HG03280 (cell line): Measurements from ENCODE around the gene POU2F3.

Source experiments
- ATAC-seq: cut with Tn5 transposase; IDR thresholded peaks from one replicate; pipeline ENCODE4 v1.9.1; 2021; ENCODE audit warnings: mild to moderate bottlenecking, moderate library complexity; ENCODE audit not compliant: unreplicated experiment

POU2F3 gene

DNA sequence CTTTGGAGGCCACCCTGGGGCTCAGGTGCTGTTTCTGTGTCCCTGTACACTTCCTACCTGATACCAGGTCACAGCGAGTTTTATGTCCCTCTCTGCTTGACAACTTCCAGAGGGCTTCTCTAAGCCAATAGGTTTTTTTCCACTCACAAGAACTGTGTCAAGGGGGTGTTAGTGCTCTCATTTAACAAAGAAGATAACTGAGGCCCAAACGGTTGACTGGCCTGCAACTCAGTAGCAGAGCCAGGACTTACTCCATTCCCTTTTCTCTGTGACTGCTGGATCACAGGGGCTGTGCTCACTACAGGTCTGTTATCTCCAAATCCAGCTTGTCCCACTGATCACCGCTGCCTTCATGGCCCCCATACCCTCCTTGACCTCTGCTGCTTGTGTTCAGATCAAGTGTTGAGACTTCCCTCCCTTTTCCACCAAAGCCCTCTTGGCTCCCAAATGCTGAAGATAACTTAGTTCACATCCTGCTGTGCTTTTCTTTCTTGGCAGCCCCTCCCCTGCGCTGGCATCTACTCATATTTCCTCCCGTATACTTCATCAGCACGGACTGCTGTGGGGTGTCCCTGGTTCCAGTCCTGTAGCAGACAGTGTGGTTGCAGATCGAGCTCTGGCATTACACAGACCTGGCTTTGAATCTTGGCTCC, 41.3 kb downstream of the POU2F3 start:
- no peak for ATAC-seq

DNA sequence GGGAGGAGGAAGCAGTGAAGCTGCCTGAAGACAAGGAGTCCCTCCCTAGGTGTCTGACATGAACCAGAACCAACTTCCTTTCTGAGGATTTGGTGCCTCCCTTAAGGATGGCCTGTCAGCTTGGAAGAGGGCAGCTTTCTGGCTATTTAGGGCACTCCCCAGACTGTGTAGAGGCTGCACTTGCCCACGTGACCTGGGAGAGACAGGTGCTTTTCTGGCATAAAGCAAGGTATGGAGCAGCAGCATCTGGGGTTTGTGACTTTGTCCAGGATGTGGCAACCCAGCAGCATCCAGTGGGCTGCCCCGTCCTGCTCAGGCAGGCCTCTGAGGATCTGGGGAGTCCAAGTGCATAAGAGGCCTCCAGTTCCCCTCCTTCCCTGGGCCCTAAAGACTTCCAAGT, 43.2 kb downstream of the POU2F3 start:
- no peak for ATAC-seq

DNA sequence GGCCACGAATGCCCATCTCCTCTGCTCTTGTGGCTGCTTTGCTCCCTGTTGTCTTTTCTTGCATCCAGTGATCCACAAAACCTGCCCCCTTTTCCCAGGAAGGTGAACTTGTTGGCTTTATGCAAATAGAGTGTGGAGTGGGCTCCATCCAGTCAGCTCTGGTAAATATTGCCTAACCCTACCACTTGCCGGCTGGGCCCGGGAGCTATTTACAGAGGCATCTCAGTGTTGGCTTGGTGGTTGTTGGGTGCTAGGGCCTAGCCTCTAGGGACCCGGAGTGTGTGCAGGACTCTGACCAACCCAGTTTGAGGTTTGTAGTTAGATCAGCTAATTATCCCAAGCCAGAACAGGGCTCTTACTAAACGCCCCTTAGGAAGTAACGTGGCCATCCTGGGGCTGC, 44.3 kb downstream of the POU2F3 start:
- ATAC-seq = no peak

DNA sequence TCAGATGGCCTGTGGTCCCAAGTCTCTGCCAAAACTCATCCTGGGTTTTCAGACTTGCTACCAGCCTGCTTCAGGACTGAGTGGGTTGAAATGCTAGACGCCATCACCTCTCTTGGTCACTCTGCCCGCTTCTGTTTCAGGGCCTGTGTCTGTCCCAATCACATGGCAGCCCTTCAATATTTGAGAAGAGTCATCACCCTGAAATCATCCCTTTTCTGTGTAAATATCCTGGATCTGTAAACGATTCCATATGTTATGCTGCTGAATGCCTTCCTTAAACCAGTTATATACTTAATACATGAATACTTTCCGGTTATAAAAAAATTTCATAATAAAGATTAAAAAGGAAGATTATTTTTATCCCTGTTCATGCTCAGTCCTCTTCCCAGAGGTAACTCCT, 45.3 kb downstream of the POU2F3 start:
- no peak for ATAC-seq

DNA sequence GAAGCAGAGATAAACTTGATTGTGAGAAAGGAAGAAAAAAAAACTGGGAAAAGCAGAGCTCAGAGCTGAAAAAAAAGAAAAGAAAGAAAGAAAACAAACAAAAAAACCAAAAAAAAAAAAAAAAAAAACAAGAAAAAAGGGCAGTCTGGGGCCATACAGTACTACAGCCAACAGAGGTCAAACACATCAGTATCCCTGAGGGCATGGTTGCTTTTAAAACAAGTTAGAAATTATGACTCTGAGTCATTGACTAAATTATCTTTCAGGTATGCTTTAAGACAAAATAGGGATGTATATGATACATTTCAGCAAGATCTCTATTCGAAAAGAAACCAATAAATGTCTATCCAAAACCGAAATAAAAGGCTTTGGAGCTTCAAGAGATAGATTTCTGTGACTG, 48.1 kb downstream of the POU2F3 start:
- no peak for ATAC-seq

DNA sequence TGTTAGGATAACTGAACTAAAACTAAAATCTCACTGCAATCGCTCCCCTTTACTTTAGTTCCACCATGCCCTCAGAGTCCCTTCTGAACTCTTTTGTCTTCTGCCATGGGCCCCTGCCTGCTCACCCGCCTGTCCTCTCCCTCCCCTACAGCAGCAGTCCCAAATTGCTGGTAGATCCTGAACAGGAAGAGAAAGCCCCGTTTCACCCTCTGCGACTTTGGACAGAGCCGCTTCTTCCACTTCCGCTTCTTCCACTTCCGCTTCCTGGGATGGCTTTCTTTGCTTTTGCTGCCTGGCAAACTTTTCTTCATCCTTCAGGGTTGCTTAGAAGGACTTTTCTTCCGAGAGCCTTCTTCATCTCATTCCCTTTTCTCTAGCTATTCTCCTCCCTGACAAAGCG, 49.5 kb downstream of the POU2F3 start:
- ATAC-seq = no peak

DNA sequence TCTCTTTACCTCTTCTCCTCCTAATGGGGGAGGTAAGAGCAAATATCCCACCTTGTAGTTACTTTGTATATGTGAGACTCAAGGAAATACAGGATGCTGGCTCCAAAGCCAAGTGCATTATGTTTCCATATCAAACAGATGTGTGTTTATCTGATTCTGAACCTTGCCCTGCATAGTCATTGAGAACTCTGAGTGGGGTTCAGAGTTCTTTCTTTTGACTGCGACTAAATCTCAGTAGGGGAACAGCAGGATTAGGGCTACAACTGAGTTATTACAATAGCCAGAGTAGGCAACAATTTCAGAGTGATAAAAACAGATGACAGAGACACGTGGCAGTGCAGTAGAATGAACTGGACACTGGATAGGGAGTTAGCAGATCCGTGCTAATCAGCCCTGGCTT, 51.0 kb downstream of the POU2F3 start:
- ATAC-seq = no peak

DNA sequence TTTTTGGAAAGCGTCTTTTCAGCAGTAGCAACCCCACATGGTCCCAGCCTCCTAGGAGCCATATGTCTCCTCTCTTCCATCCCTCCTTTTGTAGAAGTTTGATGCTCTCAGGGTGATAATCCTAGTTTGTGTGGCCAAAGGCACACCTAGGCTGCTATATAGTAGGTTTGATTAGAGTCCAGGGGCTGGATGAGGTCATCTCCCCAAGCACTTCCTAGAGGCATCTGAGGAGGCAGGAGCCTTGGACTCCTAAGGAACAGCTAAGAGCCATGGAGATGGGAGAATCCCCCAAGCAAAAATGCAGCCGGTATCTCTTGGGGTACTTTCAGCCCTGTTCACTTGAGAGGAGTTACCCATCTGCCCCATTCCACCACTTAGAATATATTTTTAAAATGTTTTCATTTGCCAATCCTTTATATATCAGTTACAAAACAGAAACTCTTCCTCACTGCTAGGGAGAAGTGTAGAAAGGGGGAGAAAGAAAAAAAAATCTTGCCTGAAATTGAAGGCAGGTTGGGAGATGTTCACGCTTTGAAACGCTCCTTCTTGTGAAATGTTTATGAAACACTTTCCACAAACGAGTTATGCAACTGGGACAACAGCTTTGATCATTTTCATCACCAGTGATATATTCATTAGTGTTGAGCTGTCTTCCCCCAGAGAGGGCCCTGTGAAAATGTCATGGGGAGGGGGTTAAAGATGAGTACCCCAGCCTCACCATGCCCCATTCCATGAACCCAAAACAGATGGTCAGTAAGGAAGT, 53.3 kb downstream of the POU2F3 start:
- ATAC-seq = no peak

DNA sequence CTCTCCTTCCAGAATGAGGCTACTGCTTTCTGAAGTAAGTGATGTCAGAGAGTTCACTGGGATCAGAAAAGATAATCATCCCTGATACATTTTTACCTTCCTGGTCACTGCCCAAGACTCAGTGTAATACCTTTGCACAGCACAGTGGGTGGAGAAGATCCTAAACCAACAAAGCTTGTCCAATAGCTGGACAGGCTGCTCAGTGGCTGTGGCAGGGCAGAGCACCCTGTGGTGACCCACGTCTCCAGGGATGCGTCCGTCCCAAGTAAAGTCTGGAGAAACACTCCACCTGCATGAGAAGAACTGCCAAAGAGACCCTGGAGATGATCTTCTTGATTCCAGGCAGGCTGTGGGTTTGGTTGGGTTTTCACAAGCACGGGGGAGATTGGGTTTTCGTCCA, 54.2 kb downstream of the POU2F3 start:
- ATAC-seq = no peak

DNA sequence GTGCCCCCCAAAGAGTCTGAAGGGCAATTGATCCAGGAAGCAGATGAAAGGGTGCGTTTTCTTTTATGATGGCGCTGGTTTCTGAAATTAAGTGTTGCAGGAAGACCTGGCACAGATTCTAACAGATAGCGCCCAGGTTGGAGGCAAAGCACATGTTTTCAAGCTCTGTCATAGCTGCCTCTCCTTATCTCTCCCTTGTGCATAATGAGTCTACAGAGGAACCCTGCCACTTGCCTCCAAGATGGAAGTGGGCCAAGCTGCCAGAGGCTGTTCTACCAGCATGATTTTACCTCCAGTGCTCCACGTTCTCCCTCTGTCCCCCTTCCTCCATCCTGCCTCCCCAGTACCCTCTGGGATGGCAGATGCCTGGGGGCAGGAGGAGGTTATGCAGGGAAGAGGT, 55.2 kb downstream of the POU2F3 start:
- no peak for ATAC-seq

DNA sequence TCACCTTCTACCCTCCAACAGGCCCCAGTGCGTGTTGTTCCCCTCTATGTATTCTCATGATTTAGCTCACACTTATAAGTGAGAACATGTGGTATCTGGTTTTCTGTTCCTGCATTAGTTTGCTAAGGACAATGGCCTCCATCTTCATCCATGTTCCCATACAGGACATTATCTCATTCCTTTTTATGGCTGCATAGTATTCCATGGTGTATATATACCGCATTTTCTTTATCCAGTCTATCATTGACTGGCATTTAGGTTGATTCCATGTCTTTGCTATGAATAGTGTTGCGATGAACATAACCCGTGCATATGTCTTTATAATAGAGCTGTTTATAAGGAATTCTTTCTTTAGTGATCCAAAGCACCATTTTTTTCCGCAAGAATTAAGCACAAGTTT, 56.6 kb downstream of the POU2F3 start:
- ATAC-seq = no peak

DNA sequence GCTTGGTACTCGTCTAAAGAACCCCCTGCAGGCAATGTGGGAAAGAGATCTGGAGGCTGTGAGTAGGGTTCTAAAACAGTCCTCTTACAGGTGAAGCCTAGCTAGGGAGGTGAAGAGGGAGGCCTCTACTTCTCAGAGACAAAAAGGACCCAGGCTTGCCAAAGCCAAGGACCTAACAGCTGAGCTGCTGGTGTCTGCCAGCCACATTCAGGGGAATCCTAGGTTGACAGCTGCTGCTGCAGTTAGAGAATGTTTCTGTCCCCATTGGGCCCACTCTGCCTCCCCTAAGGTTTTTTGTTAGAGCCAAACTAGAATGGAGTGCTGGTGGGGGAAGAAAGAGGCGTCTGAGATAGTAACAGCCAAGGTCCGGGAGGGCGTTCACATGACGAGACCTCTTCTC, 58.5 kb downstream of the POU2F3 start:
- ATAC-seq = no peak

DNA sequence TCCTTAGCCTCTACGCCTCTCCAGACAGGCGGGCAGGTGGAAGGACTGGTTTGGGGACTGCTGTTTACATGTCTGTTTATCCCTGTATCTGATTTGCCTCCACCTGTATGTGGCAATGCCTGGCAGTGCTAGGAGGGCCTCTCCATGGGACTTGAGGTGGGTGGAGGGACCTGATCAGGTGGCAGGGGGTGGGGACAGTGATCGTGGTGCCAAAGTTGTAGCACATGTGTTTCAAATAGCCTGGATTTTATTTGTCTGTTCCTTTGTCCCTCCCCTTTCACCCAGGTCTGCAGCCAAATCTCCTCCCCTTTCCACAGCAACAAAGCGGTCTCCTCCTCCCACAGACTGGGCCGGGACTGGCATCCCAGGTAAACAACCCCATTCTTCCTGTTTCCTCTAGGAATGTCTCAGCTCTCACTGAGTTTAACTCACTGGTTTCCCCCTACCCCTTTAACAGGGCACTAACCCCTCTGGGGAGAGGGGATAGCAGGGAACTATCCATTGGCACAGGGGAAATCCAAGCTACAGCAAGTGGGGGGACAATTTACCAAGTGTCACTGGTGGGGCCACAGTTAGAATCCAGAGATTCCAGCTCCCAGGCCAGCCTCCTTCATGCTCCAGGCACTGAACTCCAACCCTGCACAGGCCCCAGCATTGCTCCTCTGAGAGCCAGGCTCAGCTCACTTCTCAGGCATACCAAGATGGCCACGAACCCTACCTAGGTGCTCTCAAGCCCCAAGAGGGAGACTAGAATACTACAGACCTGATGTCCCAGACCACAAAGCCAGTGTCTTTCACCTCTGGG, 62.3 kb downstream of the POU2F3 start:
- no peak for ATAC-seq

DNA sequence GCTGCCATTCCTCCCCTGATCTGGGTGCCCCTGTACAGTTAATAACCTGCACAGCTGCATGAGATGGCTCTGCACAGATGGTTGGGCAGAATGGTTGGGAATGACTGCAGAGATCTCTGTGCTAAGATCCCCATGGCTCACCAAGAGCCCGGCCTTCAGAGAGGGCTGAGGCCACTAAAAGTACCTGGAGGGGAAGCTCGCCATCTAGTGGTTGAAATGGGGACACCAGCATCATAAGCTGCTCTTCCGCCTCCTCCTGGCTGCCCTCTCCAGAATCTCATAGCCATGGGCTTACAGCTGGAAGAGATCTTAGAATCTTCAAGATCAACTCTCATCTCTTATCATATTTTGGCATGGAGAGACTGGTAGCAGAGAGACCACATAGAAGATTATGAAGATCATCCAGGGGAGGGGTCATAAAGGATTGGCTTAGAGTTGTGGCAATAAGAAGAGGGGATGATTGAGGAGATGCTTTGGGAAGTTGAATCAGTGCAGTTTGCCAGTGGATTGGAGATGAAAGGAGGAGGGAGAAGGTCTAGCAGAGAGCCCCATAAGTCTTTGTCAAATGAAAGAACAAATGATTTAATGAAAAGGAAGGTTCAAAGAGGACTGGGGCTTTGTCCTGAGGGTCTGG, 63.2 kb downstream of the POU2F3 start:
- ATAC-seq = peak; percentile 70

DNA sequence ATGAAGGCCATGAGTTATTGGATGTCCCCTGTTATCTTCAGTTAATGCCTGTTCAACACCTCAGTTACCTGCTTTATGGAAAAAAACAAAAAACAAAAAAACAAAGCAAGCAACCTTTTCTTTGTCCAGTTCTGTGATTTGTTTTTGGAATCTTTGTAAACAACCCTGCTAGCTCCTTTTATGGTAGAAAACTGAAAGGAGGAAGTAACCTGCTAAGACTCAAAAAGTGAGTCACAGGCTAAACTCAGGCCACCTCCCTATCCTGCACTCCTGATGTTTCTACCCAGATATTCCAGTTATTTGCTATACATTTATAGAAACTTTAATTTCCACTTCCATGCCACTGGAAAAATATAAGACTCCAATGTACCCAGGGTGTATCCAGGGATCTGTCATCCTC, 64.6 kb downstream of the POU2F3 start:
- ATAC-seq = no peak

DNA sequence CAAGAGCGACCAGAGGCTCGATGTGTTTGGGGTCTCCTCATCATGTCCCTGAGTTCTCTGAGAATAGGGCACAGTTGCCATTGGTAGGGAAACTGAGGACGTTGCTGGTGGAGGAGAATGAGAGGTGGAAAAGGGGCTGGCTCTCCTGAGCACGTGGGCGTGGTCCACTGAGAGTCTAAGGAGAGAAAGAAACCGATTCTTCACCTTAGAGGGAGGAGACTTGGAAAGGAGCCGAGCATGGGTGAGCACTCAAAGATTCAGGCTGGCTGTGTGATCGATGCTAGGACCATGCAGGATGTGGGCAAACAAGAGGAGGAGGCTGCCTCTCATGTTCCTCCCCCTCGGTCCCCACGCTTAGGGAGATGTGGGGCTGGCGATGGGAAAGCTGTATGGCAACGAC, 65.3 kb downstream of the POU2F3 start:
- ATAC-seq = no peak

DNA sequence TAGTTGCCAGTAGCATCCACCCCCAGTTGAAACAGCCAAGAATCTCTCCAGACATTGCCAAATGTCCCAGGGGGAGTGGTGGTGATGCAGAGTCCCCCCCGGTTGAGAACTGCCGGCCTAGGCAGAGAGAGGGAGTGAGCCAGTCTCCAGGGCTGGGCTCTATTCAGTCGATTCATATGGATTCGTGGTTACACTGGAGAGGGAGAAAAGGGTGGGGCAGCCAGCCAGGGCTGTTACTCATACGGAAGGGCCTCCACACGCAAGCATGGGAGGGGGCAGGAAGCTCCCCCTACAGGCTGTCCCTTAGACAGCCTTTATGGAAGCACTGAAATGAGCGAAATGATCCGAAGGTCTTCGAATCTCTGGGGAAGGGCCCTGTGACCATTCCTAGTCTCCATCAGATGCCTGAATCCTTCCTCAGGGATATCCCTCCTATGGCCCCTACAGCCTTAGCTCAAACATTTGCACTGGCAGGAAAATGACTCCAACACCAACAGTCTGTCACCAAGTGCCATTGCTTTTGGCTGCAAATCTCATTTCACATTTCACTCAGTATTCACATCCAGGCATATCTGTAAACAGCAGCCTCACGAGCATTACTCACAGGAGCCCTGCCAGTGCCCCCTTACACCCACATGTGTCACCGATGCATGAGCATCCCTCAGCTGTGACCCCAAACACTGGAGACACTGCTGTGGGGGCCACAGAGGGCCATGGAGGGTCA, 66.7 kb downstream of the POU2F3 start:
- ATAC-seq = no peak

DNA sequence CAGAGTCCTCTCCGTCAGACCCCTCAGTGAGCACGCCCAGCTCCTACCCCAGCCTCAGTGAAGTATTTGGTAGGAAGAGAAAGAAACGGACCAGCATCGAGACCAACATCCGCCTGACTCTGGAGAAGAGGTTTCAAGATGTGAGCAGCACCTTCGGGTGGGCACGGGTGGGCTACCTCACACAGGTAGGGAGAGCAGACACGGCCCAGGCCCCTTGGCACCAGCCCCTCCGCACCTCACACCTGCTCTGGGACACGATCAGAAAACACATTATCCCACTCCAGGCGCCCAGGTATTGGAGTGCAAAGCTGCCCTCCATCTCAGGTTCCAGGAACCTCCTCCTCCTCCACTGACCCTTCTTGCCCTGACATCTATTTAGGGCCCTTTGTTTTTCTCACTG, 67.5 kb downstream of the POU2F3 start:
- ATAC-seq = no peak

DNA sequence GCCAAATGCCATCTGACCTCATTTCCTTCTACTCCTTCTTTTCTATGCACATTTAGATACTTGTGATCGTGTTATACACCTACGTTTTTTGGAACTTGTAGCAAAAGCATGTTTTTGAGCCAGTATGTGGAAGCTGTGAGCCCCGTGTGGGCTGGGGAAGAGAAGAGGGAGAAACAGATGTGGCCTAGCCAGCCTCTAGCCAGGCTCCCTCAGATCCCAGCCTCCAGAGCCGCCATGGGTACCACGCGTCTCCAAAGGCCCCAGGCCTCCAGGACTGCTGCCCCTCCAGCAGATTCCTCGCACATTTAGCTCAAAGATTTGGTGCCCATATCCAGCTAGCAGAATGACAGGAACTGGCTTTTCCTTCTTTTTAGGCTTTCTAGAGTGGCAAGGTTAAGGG, 68.1 kb downstream of the POU2F3 start:
- no peak for ATAC-seq

DNA sequence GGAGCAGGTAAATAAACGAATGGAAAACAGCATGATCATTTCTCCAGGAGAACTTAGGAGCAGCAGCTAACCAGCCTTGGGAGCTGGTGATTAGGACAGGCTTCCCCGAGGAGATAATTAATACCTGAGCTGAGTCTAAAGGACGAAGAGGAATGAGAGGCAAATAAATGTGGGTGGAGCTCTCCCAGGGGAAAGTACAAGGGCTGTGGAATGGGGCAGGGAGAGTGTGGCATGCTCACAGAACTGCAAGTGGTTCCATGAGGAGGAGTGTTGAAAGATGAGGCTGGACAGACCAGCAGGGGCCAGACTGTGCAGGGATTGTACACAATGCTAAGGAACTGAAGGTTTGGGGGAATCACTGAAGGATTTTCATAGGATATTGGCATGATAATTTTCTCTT, 70.9 kb downstream of the POU2F3 start:
- no peak for ATAC-seq

DNA sequence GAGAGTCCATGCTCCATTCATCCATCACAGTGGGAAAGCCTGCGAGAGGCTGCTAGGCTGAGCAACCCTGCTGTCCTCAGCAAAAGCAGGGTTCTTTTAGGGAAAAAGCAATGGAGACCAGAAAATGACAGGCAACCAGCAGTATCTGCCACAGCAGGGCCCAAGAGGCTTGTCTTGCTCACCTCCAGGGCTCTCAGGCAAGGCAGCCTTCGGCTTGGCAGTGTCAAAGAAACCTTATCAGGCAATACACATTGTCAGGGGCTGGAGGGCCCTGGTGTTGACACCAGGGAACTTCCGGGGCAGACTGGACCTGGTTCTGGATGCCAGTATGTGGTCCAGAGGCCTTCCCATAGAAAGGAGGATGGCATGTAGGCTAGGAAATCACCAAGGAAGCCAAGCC, 74.9 kb downstream of the POU2F3 start:
- no peak for ATAC-seq
